Measurements from ENCODE around the gene GRIK4.
"Not testable (repeated sequence)": the region's sequence is repeated elsewhere in the genome, so short reads cannot be mapped to it uniquely, and the experiment has no call there.

The GRIK4 gene

DNA sequence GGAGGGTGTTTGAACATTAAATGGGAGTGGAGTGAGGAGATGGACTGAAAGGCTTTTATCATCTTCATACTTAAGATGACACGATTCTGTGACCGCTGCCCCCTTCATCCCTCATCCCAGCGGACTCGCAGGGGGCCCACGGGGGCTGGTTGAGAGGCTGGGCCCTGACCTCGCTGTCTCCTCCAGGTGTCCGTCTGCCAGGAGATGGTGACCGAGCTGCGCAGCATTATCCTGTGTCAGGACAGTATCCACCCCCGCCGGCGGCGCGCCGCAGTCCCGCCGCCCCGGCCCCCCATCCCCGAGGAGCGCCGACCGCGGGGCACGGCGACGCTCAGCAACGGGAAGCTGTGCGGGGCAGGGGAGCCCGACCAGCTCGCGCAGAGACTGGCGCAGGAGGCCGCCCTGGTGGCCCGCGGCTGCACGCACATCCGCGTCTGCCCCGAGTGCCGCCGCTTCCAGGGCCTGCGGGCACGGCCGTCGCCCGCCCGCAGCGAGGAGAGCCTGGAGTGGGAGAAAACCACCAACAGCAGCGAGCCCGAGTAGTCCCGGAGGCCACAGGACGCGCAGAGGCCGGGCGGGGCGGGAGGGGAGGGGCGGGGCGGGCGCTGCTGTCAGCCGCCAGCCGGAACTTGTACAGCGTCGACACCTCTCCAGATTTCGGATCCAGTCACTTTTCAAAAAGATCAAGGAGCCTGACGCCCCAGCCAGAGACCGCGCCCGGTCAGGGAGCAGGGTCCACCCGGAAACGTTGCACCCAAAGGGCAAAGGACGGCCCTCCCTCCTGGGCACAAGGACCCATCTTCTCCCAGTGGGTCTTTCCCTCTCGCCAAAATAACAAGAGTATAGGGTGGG lies 474.4 kb downstream of the GRIK4 start:
- DNase-seq: peak; percentile 29

- DNase-seq: no peak
These were observed 477.1 kb downstream of the GRIK4 start for GRCh38 chr11:120988603-120989002.

- no peak for DNase-seq
These were observed 480.5 kb downstream of the GRIK4 start for GRCh38 chr11:120991830-120992686.

GRCh38 chr11:120994091-120994859 lies 482.7 kb downstream of the GRIK4 start:
- no peak for DNase-seq

- no peak for DNase-seq
These were observed 483.6 kb downstream of the GRIK4 start for GRCh38 chr11:120995184-120995583.

DNA sequence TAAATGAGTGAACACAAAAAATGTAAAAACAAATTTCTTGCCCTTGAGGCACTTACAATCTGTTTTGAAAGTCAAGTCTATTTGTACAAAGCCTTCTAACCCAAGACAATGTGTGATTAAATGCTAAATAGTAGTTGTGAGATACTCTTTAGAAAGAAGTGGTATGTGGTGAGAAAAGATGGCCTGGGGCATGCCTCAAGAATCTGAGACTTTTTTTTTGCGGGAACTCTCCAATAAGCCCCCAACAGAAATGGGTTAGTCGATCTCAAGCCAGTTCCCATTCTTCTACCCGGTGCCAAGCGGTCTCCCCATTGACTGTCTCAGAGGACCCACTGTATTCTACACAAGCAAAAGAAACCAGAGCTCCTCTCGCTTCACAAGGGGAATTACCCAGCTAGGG lies 485.4 kb downstream of the GRIK4 start:
- no peak for DNase-seq

GRCh38 chr11:120998581-120998980 lies 487.0 kb downstream of the GRIK4 start:
- no peak for DNase-seq

DNA sequence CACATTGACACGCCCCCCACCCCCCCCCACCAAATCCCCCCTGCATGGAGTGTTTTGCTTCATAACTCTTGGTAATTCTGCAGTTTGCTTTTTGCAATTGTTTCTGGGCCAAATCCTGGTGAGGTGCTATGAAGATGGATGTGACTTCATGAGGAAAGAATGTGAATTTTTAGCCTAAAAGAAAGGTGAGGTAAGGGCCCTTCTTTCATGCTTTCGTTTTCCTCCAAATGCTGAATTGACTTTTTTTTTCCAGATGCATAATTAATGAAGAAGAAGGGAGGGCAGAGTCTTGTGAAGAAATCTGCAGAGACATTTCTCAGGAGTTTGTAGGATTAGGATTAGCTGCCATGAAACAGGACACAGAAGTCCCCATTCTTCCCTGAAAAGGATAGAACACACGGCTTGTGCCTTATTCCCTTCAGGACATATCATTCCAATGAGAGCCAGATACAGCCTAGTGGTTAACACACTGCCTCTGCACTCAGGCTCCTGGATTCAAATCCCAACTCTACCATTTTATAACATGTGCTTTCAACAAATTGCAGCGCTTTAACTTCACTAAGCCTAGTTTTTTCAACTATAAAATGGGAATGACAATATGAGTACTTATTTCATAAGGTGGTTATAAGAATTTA lies 492.8 kb downstream of the GRIK4 start:
- DNase-seq: peak; percentile 4

DNA sequence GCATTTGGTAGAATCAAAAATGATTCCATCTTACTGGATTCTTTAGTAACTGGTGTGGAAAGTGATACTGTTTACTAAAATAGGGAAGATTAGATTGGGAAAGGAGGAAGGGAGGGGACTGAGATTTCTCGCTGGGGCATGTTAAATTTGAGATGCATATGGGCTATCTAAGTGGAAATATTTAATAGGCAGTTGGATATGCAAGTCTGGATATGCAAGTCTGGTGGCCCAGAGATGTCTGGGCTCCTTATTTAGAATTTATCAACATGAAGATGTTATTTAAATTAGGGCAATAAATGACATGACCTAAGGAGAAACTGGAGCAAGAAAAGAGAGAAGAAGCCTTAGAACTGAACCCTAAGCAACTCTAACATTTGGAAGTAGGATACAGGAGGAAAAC lies 495.4 kb downstream of the GRIK4 start:
- no peak for DNase-seq

DNA sequence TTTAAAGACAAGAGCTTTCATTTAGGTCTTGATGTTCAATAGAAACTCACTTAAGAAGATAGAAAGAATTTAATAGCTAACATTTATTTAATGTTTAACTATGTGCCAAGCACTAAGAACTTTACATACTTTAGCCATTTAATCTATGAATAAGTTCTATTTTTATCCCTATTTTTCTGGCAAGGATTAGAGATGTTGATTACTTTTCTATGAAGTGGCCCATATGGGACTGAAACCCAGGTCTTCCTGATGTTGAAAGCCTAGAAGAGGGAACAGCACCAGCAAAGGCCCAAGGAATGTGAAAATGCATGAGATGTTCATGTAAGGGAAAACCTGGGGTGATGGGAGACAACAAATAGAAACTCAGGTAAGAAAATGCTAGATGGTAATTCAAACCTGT lies 497.0 kb downstream of the GRIK4 start:
- no peak for DNase-seq

DNA sequence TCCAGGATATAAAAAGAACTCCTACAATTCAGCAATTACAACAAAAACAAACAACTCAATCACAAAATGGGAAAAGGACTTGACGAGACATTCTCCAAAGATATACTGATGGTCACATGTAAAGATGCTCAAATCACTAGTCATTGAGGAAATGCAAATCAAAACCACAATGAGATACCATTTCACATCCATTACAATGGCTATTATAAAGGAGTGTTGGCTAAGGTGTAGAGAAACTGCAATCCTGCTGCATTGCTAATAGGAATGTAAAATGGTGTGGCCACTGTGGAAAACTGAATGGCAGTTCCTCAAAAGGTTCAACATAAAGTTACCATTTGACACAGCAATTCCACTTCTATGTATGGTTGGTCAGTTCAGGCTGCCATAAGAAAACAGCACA lies 500.5 kb downstream of the GRIK4 start:
- DNase-seq: no peak

GRCh38 chr11:121018746-121019145 lies 507.2 kb downstream of the GRIK4 start:
- DNase-seq: no peak

- DNase-seq: not testable (repeated sequence)
These were observed 510.2 kb downstream of the GRIK4 start for GRCh38 chr11:121021718-121022117.

- DNase-seq: peak; percentile 89
These were observed 512.6 kb downstream of the GRIK4 start, which contains the start of gene TBCEL for GRCh38 chr11:121023848-121024751. TBCEL (plus strand) TSS chr11:121024102; CDS start chr11:121045691, 21,589 bp downstream.

DNA sequence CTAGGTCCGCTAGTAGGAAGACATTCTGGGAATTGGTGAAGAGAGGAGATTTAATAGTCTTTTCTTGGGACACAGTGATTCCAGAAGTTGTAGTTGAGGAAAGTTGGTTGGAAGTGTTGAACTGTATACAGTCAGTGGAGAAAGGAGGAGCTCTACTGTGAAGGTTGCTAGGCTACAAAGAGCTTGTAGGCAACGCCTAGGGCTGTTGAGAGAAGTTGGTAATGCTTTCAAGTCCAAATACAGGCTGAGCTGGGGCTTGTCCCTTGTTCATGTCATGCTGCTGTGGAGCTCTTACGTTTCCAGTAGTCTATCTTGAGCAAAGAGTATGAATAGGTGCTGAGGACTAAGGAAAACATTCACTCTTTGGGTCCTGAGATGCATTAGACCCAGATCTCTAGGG lies 513.4 kb downstream of the GRIK4 start:
- DNase-seq: no peak

GRCh38 chr11:121029153-121029552 lies 517.6 kb downstream of the GRIK4 start:
- no peak for DNase-seq

GRCh38 chr11:121029813-121030445 lies 518.4 kb downstream of the GRIK4 start:
- no peak for DNase-seq

GRCh38 chr11:121031167-121031566 lies 519.6 kb downstream of the GRIK4 start:
- no peak for DNase-seq

- DNase-seq: not testable (repeated sequence)
These were observed 520.1 kb downstream of the GRIK4 start for GRCh38 chr11:121031648-121032047.

DNA sequence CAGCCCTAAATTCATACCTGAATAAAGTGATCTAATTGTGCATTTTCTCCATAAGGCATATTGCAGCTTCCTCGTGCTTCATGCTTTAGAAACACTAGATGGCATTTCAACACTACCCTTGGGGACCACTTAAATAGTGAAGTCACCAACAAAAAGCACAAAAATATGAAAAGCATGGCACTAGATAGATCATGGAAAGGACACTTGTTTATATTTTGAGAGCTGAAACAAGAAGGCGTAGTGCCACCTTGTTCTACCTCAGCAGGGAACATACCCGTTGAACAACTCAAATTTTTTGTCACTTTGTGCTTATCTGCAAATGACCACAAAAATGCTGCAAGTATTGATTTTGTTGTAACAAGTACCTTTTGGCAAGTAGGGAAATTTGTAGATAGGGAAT lies 521.0 kb downstream of the GRIK4 start:
- DNase-seq: no peak

DNA sequence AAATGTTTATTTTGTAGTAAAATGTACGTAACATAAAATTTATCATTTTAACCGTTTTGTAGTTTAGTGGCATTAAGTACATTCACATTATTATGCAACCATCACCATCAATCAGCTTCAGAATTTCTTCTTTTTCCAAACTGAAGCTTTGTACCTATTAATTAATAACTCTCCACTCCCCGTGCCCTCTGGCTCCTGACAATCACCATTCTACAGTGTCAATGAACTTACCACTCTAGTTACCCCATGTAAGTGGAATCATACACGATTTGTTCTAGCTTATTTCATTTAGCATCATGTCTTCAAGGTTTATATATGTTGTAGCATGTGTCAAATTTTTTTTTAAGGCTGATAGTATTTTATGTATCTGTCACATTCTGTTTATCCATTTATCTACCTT lies 522.1 kb downstream of the GRIK4 start:
- no peak for DNase-seq

All from RPMI8226 (cell line).